HG03565 (cell line): Measurements from ENCODE around the gene A1BG.

Experiments
- ATAC-seq: cut with Tn5 transposase; IDR thresholded peaks from one replicate; pipeline ENCODE4 v1.9.1; 2021; ENCODE audit warnings: mild to moderate bottlenecking, moderate library complexity; ENCODE audit not compliant: unreplicated experiment

The A1BG gene

GRCh38 chr19:58352760-58353671, at the start of gene A1BG:
Gene A1BG, minus strand, starts transcription at chr19:58353492. Its CDS starts 55 bp downstream, at chr19:58353437.
- no peak for ATAC-seq

- ATAC-seq, result no peak
Observed at GRCh38 chr19:58401840-58402421, 48.6 kb upstream of the A1BG start.

GRCh38 chr19:58400916-58401839, 47.9 kb upstream of the A1BG start:
- peak; percentile 97 for ATAC-seq

GRCh38 chr19:58400316-58400915, 47.1 kb upstream of the A1BG start:
- ATAC-seq, result no peak

- ATAC-seq, result no peak
Observed at GRCh38 chr19:58399903-58400302, 46.6 kb upstream of the A1BG start.

- no peak for ATAC-seq
Observed at GRCh38 chr19:58398545-58398944, 45.3 kb upstream of the A1BG start.

GRCh38 chr19:58398087-58398486, 44.8 kb upstream of the A1BG start:
- ATAC-seq, result no peak

GRCh38 chr19:58397533-58398037, 44.3 kb upstream of the A1BG start:
- no peak for ATAC-seq

- no peak for ATAC-seq
Observed at GRCh38 chr19:58396691-58397532, 43.6 kb upstream of the A1BG start.

- ATAC-seq, result no peak
Observed at GRCh38 chr19:58395979-58396627, 42.8 kb upstream of the A1BG start.

- ATAC-seq, result no peak
Observed at GRCh38 chr19:58395220-58395978, 42.1 kb upstream of the A1BG start, which contains the start of gene RNF225. Gene RNF225, plus strand, starts transcription at chr19:58395656. Its CDS starts 434 bp downstream, at chr19:58396090.

- ATAC-seq, result no peak
Observed at GRCh38 chr19:58394821-58395219, 41.5 kb upstream of the A1BG start.

GRCh38 chr19:58393725-58394033, 40.4 kb upstream of the A1BG start:
- no peak for ATAC-seq

- no peak for ATAC-seq
Observed at GRCh38 chr19:58392945-58393724, 39.8 kb upstream of the A1BG start.

- ATAC-seq, result no peak
Observed at GRCh38 chr19:58388175-58388526, 34.9 kb upstream of the A1BG start.

- no peak for ATAC-seq
Observed at GRCh38 chr19:58387338-58388174, 34.3 kb upstream of the A1BG start.
